GM18508 (cell line): ENCODE data around the gene FOXQ1.
"Not testable (repeated sequence)": the region's sequence is repeated elsewhere in the genome, so short reads cannot be mapped to it uniquely, and the experiment has no call there.

ENCODE experiments used
- ATAC-seq: cut with Tn5 transposase; IDR thresholded peaks from one replicate; pipeline ENCODE4 v1.9.1; 2021; ENCODE audit warnings: moderate number of reproducible peaks; ENCODE audit not compliant: insufficient read depth, unreplicated experiment

The FOXQ1 gene

DNA sequence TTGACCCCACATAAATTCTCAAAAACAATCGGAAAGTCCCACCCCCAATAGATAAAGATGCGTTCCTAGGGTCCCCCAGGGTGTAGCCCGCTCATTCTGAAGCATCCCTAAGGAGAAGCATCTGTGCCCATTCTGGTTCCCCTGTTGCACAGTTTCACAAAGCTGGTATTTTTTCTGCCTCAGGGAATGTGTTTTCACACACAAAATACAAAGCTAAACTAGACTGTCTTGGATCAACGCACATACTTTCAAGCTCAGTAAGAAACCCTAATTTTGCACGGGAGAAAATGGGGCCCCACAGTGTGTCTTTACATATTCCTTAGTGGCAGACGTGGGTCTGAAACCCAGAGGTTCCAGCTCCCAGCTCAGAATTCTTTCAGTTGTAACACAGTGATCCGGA, 6.1 kb downstream of the FOXQ1 start:
- ATAC-seq = no peak

DNA sequence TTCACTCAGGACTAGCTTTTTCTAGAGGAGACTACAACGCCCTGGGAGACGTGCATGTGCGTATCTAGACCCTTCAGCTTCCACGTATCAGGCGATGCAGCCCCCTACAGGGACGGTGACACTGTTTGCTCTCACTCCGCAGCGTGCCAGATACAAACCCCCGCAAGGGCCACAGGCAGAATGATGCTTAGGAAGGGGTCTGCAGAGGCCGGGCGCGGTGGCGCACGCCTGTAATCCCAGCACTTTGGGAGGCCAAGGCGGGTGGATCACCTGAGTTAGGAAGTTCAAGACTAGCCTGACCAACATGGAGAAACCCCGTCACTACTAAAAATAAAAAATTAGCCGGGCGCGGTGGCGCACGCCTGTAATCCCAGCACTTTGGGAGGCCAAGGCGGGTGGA, 6.7 kb downstream of the FOXQ1 start:
- ATAC-seq = not testable (repeated sequence)

- no peak for ATAC-seq
These were observed 9.8 kb downstream of the FOXQ1 start for GRCh38 chr6:1321738-1322137.

- no peak for ATAC-seq
These were observed 10.3 kb downstream of the FOXQ1 start for GRCh38 chr6:1322156-1322555.

DNA sequence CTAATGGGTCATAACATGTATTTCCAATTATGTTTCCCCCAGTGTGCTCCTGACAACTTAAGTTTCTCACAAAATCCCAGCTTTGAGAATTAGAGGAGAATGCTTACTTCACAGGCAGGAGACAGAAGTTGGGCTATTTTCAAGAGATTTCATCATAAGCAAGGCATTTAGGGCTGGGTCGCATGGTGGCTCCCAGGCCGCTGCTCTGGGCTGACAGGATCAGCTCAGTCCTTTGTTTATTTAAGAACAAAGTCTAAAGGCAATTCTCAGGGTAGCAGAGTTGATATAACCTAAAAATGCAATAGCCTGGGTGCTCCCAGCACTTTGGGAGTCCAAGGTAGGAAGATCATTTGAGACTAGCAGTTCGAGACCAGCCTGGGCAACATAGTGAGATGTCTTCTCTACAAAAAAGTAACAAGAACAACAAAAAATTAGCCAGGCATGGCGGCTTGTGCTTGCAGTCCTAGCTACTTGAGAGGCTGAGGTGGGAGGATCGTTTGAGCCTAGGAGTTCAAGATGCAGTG, 10.9 kb downstream of the FOXQ1 start:
- no peak for ATAC-seq

GRCh38 chr6:1324936-1325335, 13.0 kb downstream of the FOXQ1 start:
- ATAC-seq = no peak

DNA sequence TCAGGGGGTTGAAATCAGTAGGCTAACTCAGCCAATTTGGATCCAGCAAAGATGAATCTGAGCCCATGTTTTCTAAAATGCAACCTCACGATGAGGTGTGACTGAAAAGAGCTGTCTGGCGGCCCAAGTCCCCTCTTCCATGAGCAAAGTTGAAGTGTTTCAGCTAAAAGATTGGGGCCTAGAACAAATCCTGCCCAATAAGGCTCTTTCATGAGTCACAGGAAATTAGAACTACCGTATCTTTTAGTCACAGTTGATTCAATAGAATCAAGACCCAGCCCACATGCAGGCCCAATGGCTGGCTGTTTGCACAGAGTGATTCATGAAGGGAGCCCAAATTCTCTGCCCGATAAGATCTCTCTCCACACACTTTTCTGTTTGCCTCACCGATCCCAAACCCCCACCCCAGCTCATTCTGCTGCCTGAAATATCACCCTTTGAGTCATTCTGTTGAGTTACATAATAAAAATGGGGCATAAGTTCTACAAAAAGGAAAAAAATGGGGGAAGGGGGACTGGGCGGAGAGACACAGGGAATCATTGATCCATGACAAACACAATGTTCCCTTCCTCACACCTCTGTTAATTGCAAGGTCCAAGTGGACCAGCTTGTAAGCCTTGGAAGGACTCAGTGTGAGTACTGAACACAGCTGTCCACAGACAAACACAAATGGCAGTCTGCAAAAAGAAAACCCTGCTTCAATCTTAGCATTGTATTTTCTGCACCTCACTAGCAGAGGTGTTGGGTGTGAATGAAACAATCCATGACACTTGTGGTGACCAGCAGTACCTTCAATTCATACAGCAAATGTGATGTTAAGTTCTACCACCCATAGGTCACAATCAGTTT, 13.8 kb downstream of the FOXQ1 start:
- ATAC-seq = no peak

- ATAC-seq = no peak
These were observed 14.7 kb downstream of the FOXQ1 start for GRCh38 chr6:1326535-1327121.

DNA sequence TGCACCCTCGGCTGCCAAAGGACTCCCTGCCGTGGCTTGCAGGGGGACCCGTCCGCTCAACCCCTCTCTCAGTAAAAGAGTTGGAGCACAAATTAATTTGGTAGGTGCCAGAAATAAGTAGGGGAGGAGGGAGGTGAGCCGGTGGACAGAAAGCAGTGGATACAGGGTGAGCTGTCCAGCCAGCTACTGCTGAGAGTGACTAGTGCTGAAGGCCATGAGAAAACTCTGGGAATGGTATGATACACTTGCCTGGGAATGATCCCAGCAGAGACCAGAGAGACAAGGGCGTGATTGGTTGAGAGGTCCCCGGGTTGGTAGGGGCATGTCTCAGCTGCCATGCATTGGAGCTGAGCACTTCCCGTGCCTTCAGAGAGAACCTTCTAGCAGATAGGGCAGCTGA, 15.7 kb downstream of the FOXQ1 start:
- ATAC-seq = no peak

DNA sequence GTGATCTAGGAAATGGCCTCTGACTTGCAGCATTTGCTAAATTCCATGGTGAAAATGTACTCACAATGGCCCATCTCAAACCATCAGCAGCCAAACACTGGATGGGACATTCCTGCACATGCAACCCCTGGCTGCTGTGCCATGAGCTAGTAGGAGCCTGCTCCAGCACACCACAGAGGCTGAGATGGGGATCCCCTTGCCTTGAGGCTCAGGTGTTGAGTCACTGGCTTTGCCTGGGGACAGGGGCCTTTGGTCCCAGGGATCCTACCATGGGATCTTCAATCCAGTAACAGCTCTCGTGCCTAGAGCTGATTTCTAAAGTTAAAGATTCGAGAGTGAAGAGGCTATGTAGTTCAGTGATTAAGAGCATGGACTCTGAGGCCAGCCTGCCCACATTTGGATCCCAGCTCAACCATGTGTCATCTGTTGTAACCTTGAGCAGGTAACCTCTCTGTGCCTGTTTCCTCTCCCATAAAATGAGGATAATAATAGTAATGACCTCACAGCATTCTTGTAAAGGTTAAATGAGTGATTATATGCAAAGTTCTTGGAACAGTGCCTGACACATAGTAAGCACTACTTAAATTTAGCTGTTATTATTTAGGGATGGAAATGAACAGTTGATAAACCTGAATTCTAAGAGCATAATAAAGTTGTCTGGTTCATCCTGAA, 16.4 kb downstream of the FOXQ1 start:
- no peak for ATAC-seq

GRCh38 chr6:1329708-1330107, 17.8 kb downstream of the FOXQ1 start:
- no peak for ATAC-seq

- no peak for ATAC-seq
These were observed 22.8 kb downstream of the FOXQ1 start for GRCh38 chr6:1334684-1335083.

- no peak for ATAC-seq
These were observed 23.6 kb downstream of the FOXQ1 start for GRCh38 chr6:1335367-1336037.

- no peak for ATAC-seq
These were observed 24.4 kb downstream of the FOXQ1 start for GRCh38 chr6:1336246-1336843.

- ATAC-seq = no peak
These were observed 25.9 kb downstream of the FOXQ1 start for GRCh38 chr6:1337791-1338190.

DNA sequence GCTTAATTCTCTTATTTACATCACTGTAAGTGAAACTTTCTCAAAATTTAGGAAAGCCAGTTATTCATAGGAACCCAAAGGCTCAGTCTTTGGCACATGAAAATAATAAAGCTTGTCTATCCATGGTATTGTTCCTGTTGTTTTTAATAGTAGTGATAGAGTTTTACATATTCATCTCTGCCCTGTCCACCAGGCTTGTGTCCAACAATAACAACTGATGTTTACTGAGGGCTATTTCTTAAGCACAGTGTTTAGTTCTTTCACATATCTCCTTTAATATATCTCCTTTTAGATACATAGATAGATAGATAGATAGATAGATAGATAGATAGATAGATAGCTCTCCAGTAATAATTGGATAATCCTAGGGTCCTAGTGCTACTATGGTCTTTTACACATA, 34.2 kb downstream of the FOXQ1 start:
- no peak for ATAC-seq

DNA sequence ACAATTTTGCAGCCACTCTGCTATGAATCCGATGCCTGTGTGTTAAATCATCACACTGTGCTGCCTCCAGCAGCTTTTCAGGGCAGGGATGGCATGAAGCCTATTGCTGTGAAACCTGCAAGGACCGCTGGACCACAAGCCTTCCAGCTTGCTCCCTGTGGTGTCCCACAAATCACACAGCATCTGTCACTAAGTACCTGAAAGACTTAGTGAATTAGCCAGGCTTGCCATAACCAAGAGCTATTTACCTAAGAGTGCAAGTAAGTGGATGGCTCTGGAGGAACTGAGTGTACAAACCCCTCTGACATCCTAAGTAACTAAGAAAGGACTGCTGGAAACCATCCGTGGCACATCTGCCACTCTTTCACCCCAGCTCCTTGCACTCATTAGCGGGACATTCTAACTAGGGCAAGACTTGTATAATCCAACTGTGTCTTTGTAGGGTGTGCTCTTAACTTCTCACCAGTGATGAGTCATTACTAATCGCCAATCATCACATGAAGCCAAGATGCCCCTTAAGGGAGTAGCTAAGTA, 34.7 kb downstream of the FOXQ1 start:
- ATAC-seq = no peak

GRCh38 chr6:1347161-1347560, 35.3 kb downstream of the FOXQ1 start:
- ATAC-seq = no peak

GRCh38 chr6:1348675-1349074, 36.8 kb downstream of the FOXQ1 start:
- no peak for ATAC-seq

- ATAC-seq = no peak
These were observed 37.8 kb downstream of the FOXQ1 start for GRCh38 chr6:1349655-1350054.
